ENCODE data around the gene RPAP3.

RPAP3 gene

GRCh38 chr12:47709671-47710070 is 3.8 kb upstream of the RPAP3 start:
- no peaks in the 10 kb centered on the region for H3K9me3 Mint-ChIP-seq
- CTCF ChIA-PET = interaction anchor here (1.1 to 11.7 kb wide), 3 partner anchors 33 to 130 kb away, joined by 4 to 130 read pairs (median 6); no protein-coding TSS in a partner anchor
- H3K4me3 Mint-ChIP-seq = no peak overlapping the region
- no peak overlapping the region for H3K27ac Mint-ChIP-seq
- peaks cover 35% of the 10 kb centered on the region for H3K4me1 Mint-ChIP-seq
- peaks cover 3% of the 10 kb centered on the region for H3K27me3 Mint-ChIP-seq
- no peak for DNase-seq
- peaks cover 14% of the 10 kb centered on the region for H3K36me3 Mint-ChIP-seq

- peaks cover 3% of the 10 kb centered on the region for H3K27me3 Mint-ChIP-seq
- peaks cover 36% of the 10 kb centered on the region for H3K4me1 Mint-ChIP-seq
- no peaks in the 10 kb centered on the region for H3K9me3 Mint-ChIP-seq
- CTCF ChIA-PET = interaction anchor here (1.1 to 11.7 kb wide), 2 partner anchors 34 to 131 kb away, joined by 6 to 130 read pairs; no protein-coding TSS in a partner anchor
- no peak overlapping the region for H3K27ac Mint-ChIP-seq
- H3K36me3 Mint-ChIP-seq = peaks cover 14% of the 10 kb centered on the region
- H3K4me3 Mint-ChIP-seq = no peak overlapping the region
- DNase-seq = no peak
Observed at GRCh38 chr12:47709237-47709636, 3.4 kb upstream of the RPAP3 start.

GRCh38 chr12:47707905-47708543 is 2.2 kb upstream of the RPAP3 start:
- H3K4me3 Mint-ChIP-seq = peak overlapping the region; percentile 69
- CTCF ChIA-PET = interaction anchor here (1.1 to 1.5 kb wide), 4 partner anchors 35 to 131 kb away, joined by 3 to 5 read pairs (median 4); no protein-coding TSS in a partner anchor
- H3K36me3 Mint-ChIP-seq = peaks cover 24% of the 10 kb centered on the region
- H3K27ac Mint-ChIP-seq = peak overlapping the region; percentile 85
- no peaks in the 10 kb centered on the region for H3K9me3 Mint-ChIP-seq
- peaks cover 3% of the 10 kb centered on the region for H3K27me3 Mint-ChIP-seq
- peak; percentile 46 for DNase-seq
- peaks cover 48% of the 10 kb centered on the region for H3K4me1 Mint-ChIP-seq

GRCh38 chr12:47707355-47707754 is 1.5 kb upstream of the RPAP3 start:
- peaks cover 3% of the 10 kb centered on the region for H3K27me3 Mint-ChIP-seq
- peaks cover 25% of the 10 kb centered on the region for H3K36me3 Mint-ChIP-seq
- H3K9me3 Mint-ChIP-seq = no peaks in the 10 kb centered on the region
- peak overlapping the region; percentile 85 for H3K27ac Mint-ChIP-seq
- H3K4me1 Mint-ChIP-seq = peaks cover 51% of the 10 kb centered on the region
- H3K4me3 Mint-ChIP-seq = peak overlapping the region; percentile 69
- no peak for DNase-seq
- CTCF ChIA-PET = interaction anchor here (1.1 to 3.0 kb wide), 5 partner anchors 8 to 131 kb away, joined by 3 to 14 read pairs (median 4); no protein-coding TSS in a partner anchor

- Mint-ChIP-seq H3K9me3 (no peaks in the 10 kb centered on the region), H3K27ac (peak overlapping the region; percentile 78), H3K4me3 (peak overlapping the region; percentile 95), H3K27me3 (peaks cover 3% of the 10 kb centered on the region), H3K36me3 (peaks cover 36% of the 10 kb centered on the region), H3K4me1 (peaks cover 51% of the 10 kb centered on the region)
- CTCF ChIA-PET = interaction anchor here (0.7 to 3.0 kb wide), 4 partner anchors 10 to 97 kb away, joined by 3 to 14 read pairs (median 6); no protein-coding TSS in a partner anchor
- DNase-seq = no peak
Observed at GRCh38 chr12:47705229-47705565, 633 bp downstream of the RPAP3 start.

GRCh38 chr12:47704719-47705118 is 1.1 kb downstream of the RPAP3 start:
- Mint-ChIP-seq H3K4me3 (peak overlapping the region; percentile 95), H3K27ac (peak overlapping the region; percentile 78), H3K27me3 (peaks cover 3% of the 10 kb centered on the region), H3K4me1 (peaks cover 51% of the 10 kb centered on the region), H3K36me3 (peaks cover 39% of the 10 kb centered on the region), H3K9me3 (no peaks in the 10 kb centered on the region)
- DNase-seq = no peak
- CTCF ChIA-PET = interaction anchor here (0.7 to 3.0 kb wide), 4 partner anchors 10 to 97 kb away, joined by 3 to 14 read pairs (median 6); no protein-coding TSS in a partner anchor

- no peaks in the 10 kb centered on the region for H3K9me3 Mint-ChIP-seq
- no peaks in the 10 kb centered on the region for H3K27me3 Mint-ChIP-seq
- CTCF ChIA-PET = no interaction called here
- no peak overlapping the region for H3K4me3 Mint-ChIP-seq
- peaks cover 43% of the 10 kb centered on the region for H3K36me3 Mint-ChIP-seq
- DNase-seq = no peak
- H3K4me1 Mint-ChIP-seq = peaks cover 21% of the 10 kb centered on the region
- H3K27ac Mint-ChIP-seq = no peak overlapping the region
Observed at GRCh38 chr12:47700263-47700662, 5.6 kb downstream of the RPAP3 start.

GRCh38 chr12:47698631-47699030 is 7.2 kb downstream of the RPAP3 start:
- no peaks in the 10 kb centered on the region for H3K27me3 Mint-ChIP-seq
- no peaks in the 10 kb centered on the region for H3K9me3 Mint-ChIP-seq
- H3K36me3 Mint-ChIP-seq = peaks cover 49% of the 10 kb centered on the region
- H3K4me1 Mint-ChIP-seq = peaks cover 9% of the 10 kb centered on the region
- no peak for DNase-seq
- no peak overlapping the region for H3K27ac Mint-ChIP-seq
- CTCF ChIA-PET = interaction anchor here (1.0 kb wide), 1 partner anchor 329 kb away, joined by 3 read pairs; no protein-coding TSS in a partner anchor
- H3K4me3 Mint-ChIP-seq = no peak overlapping the region

- no peak for DNase-seq
- CTCF ChIA-PET = interaction anchor here (1.0 kb wide), 1 partner anchor 328 kb away, joined by 3 read pairs; no protein-coding TSS in a partner anchor
- Mint-ChIP-seq H3K27ac (no peak overlapping the region), H3K27me3 (no peaks in the 10 kb centered on the region), H3K4me1 (peaks cover 3% of the 10 kb centered on the region), H3K4me3 (no peak overlapping the region), H3K9me3 (no peaks in the 10 kb centered on the region), H3K36me3 (peaks cover 49% of the 10 kb centered on the region)
Observed at GRCh38 chr12:47698055-47698454, 7.8 kb downstream of the RPAP3 start.

- H3K27me3 Mint-ChIP-seq = no peaks in the 10 kb centered on the region
- CTCF ChIA-PET = interaction anchor here (0.6 kb wide), 1 partner anchor 160 kb away, joined by 4 read pairs; no protein-coding TSS in a partner anchor
- no peak for DNase-seq
- H3K9me3 Mint-ChIP-seq = no peaks in the 10 kb centered on the region
- no peak overlapping the region for H3K4me3 Mint-ChIP-seq
- H3K27ac Mint-ChIP-seq = no peak overlapping the region
- H3K36me3 Mint-ChIP-seq = peaks cover 36% of the 10 kb centered on the region
- no peaks in the 10 kb centered on the region for H3K4me1 Mint-ChIP-seq
Observed at GRCh38 chr12:47689215-47689614, 16.6 kb downstream of the RPAP3 start.

- Mint-ChIP-seq H3K36me3 (peaks cover 31% of the 10 kb centered on the region), H3K27me3 (no peaks in the 10 kb centered on the region), H3K4me3 (no peak overlapping the region), H3K27ac (no peak overlapping the region), H3K4me1 (peaks cover 7% of the 10 kb centered on the region), H3K9me3 (no peaks in the 10 kb centered on the region)
- no peak for DNase-seq
- CTCF ChIA-PET = interaction anchor here (0.8 to 2.0 kb wide), 5 partner anchors 18 to 655 kb away, joined by 3 to 12 read pairs (median 3); no protein-coding TSS in a partner anchor
Observed at GRCh38 chr12:47687636-47688035, 18.2 kb downstream of the RPAP3 start.

- no peaks in the 10 kb centered on the region for H3K9me3 Mint-ChIP-seq
- CTCF ChIA-PET = interaction anchor here (0.8 to 2.3 kb wide), 9 partner anchors 11 to 654 kb away, joined by 3 to 12 read pairs (median 3); no protein-coding TSS in a partner anchor
- H3K27ac Mint-ChIP-seq = no peak overlapping the region
- H3K4me1 Mint-ChIP-seq = peaks cover 7% of the 10 kb centered on the region
- H3K4me3 Mint-ChIP-seq = no peak overlapping the region
- H3K27me3 Mint-ChIP-seq = no peaks in the 10 kb centered on the region
- peaks cover 28% of the 10 kb centered on the region for H3K36me3 Mint-ChIP-seq
- DNase-seq = peak; percentile 38
Observed at GRCh38 chr12:47686645-47687240, 19.1 kb downstream of the RPAP3 start.

- H3K36me3 Mint-ChIP-seq = peaks cover 66% of the 10 kb centered on the region
- H3K4me3 Mint-ChIP-seq = no peak overlapping the region
- H3K27me3 Mint-ChIP-seq = no peaks in the 10 kb centered on the region
- CTCF ChIA-PET = interaction anchor here (1.5 to 1.7 kb wide), 2 partner anchors 9 to 43 kb away, joined by 3 to 5 read pairs; no protein-coding TSS in a partner anchor
- H3K9me3 Mint-ChIP-seq = no peaks in the 10 kb centered on the region
- no peak for DNase-seq
- peaks cover 12% of the 10 kb centered on the region for H3K4me1 Mint-ChIP-seq
- no peak overlapping the region for H3K27ac Mint-ChIP-seq
Observed at GRCh38 chr12:47679785-47680184, 26.0 kb downstream of the RPAP3 start.

- DNase-seq = no peak
- peaks cover 6% of the 10 kb centered on the region for H3K4me1 Mint-ChIP-seq
- peaks cover 50% of the 10 kb centered on the region for H3K36me3 Mint-ChIP-seq
- CTCF ChIA-PET = interaction anchor here (1.7 kb wide), 1 partner anchor 601 kb away, joined by 4 read pairs; no protein-coding TSS in a partner anchor
- H3K9me3 Mint-ChIP-seq = no peaks in the 10 kb centered on the region
- H3K27me3 Mint-ChIP-seq = no peaks in the 10 kb centered on the region
- no peak overlapping the region for H3K27ac Mint-ChIP-seq
- no peak overlapping the region for H3K4me3 Mint-ChIP-seq
Observed at GRCh38 chr12:47672068-47672467, 33.8 kb downstream of the RPAP3 start.

Data from activated naive CD4-positive, alpha-beta T cell treated with anti-CD3 and anti-CD28 coated beads, Interleukin-2, amount 10 ng/mL, durations not matched to agents 7 days and 5 days (primary cell).